ENCODE data around the gene CHIC2.

The CHIC2 gene

DNA sequence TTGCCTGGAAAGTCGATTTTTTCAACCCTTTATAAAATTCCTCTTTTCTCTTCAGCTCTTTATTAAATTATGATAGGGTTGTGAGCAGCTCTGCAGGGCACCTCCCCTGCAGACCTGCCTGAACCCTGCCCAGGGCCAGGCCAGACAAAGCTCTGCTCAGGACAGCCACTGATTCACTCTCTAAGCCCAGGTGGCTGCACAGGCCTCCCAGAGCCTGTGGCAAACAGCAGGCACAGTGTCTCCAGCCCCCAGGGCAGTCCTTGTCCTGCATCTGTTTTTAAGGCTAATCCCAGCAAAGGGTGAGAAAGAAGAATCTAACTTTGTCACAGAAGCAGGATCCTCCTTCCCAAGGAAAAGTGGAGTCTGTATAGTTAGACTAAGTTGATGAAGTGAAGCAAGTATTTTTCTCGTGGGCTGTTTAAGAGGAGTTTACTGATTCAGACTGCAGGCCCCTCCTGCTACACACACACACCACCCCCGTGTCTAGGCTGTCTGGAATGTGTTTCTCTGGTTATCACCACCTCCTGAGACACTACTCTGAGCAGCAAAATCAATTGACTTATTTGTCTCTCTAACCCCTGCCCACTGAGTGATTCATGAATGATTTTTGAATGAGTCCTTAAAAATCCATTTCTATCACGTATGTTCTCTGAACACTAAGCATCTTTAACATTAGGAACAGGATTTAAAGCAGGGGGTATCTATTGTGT lies 101.7 kb downstream of the CHIC2 start:
- no peak overlapping the region for H3K4me3 Mint-ChIP-seq
- DNase-seq, result no peak
- H3K9me3 Mint-ChIP-seq, result no peaks in the 10 kb centered on the region
- H3K36me3 Mint-ChIP-seq (ENCODE audit: insufficient read depth), result no peaks in the 10 kb centered on the region
- ATAC-seq (replicated peaks), result no peak
- H3K27me3 Mint-ChIP-seq, result no peaks in the 10 kb centered on the region
- no peak overlapping the region for H3K27ac Mint-ChIP-seq
- H3K4me1 Mint-ChIP-seq (ENCODE audit: low read depth in 2 of 2), result no peaks in the 10 kb centered on the region

DNA sequence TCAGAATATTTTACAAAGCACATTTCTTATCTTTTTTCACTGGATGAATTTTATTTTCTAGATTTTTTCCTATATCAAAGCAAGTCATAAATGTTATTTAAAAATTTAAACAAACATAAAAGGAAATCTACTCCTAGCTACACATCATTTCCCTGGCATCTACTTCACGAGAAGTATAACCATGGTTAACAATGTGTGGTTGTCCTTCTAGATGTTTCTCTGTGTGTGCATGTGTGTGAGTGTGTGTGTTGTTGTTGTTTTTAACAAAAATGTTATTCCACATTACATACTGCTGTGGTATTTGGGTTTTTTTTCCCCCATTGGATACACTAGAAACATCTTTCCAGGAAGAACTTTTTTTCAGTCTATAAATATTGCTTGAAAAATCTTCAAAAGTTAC lies 103.1 kb downstream of the CHIC2 start:
- Mint-ChIP-seq H3K27ac (no peak overlapping the region), H3K4me1 (ENCODE audit: low read depth in 2 of 2) (no peaks in the 10 kb centered on the region), H3K4me3 (no peak overlapping the region), H3K27me3 (no peaks in the 10 kb centered on the region), H3K36me3 (ENCODE audit: insufficient read depth) (no peaks in the 10 kb centered on the region), H3K9me3 (no peaks in the 10 kb centered on the region)
- no peak for ATAC-seq (replicated peaks)
- no peak for DNase-seq

DNA sequence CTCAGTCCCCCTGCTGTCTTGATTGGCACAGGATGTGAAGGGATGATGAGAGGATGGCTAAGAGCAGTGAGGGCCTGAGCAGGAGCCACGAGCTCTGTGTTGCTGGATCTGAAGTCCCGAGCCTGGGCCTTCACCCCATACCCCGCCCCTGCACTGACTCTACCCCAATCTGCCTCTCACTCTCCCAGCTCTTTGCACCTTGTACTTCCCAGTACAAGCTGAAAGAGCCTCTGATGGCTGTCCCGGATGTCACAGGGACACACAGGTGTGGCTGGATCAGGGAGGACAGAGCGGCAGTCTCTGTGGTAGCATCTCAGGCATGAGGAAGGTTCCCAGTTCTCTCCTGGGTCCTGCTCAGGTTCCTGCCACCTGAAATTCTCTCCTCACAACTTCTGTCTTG lies 103.6 kb downstream of the CHIC2 start:
- Mint-ChIP-seq H3K27me3 (no peaks in the 10 kb centered on the region), H3K27ac (no peak overlapping the region), H3K36me3 (ENCODE audit: insufficient read depth) (no peaks in the 10 kb centered on the region), H3K4me1 (ENCODE audit: low read depth in 2 of 2) (no peaks in the 10 kb centered on the region), H3K9me3 (no peaks in the 10 kb centered on the region), H3K4me3 (no peak overlapping the region)
- DNase-seq (no peak), ATAC-seq (replicated peaks) (no peak)
